HG02678 (cell line): Measurements from ENCODE around the gene CDC37L1.
"Not testable (repeated sequence)": the region's sequence is repeated elsewhere in the genome, so short reads cannot be mapped to it uniquely, and the experiment has no call there.

Experiments used
- ATAC-seq: cut with Tn5 transposase; IDR thresholded peaks from one replicate; pipeline ENCODE4 v1.9.1; 2021; ENCODE audit warnings: mild to moderate bottlenecking, moderate library complexity; ENCODE audit not compliant: unreplicated experiment

The CDC37L1 gene

GRCh38 chr9:4679268-4680172, at the start of gene CDC37L1:
Gene CDC37L1 (plus strand): TSS chr9:4679569. CDS start chr9:4679768, 199 bp downstream.
- peak; percentile 93 for ATAC-seq

GRCh38 chr9:4630836-4631235, 48.5 kb upstream of the CDC37L1 start:
- no peak for ATAC-seq

- ATAC-seq: no peak
Measured at GRCh38 chr9:4638968-4639367, 40.4 kb upstream of the CDC37L1 start.

GRCh38 chr9:4639420-4639819, 39.9 kb upstream of the CDC37L1 start:
- ATAC-seq: no peak

- ATAC-seq: no peak
Measured at GRCh38 chr9:4640027-4640426, 39.3 kb upstream of the CDC37L1 start.

GRCh38 chr9:4642351-4642750, 37.0 kb upstream of the CDC37L1 start:
- no peak for ATAC-seq

- no peak for ATAC-seq
Measured at GRCh38 chr9:4654084-4654483, 25.3 kb upstream of the CDC37L1 start.

GRCh38 chr9:4654538-4654937, 24.8 kb upstream of the CDC37L1 start:
- ATAC-seq: no peak

- ATAC-seq: not testable (repeated sequence)
Measured at GRCh38 chr9:4656196-4656595, 23.2 kb upstream of the CDC37L1 start.

GRCh38 chr9:4656621-4657020, 22.7 kb upstream of the CDC37L1 start:
- no peak for ATAC-seq

- no peak for ATAC-seq
Measured at GRCh38 chr9:4657426-4658159, 21.8 kb upstream of the CDC37L1 start.

GRCh38 chr9:4660665-4661064, 18.7 kb upstream of the CDC37L1 start:
- not testable (repeated sequence) for ATAC-seq

GRCh38 chr9:4661165-4661564, 18.2 kb upstream of the CDC37L1 start:
- ATAC-seq: no peak

GRCh38 chr9:4661611-4662010, 17.8 kb upstream of the CDC37L1 start:
- no peak for ATAC-seq

GRCh38 chr9:4662108-4662988, 17.0 kb upstream of the CDC37L1 start, which contains the start of gene PLPP6:
Gene PLPP6 (plus strand): TSS chr9:4662294. CDS start chr9:4662376, 82 bp downstream.
- peak; percentile 85 for ATAC-seq

- no peak for ATAC-seq
Measured at GRCh38 chr9:4662989-4663792, 16.2 kb upstream of the CDC37L1 start.

GRCh38 chr9:4663956-4664355, 15.4 kb upstream of the CDC37L1 start:
- no peak for ATAC-seq

- no peak for ATAC-seq
Measured at GRCh38 chr9:4665357-4665756, 14.0 kb upstream of the CDC37L1 start.

- peak; percentile 31 for ATAC-seq
Measured at GRCh38 chr9:4666042-4666699, 13.2 kb upstream of the CDC37L1 start, which contains the start of gene SPATA6L. Gene SPATA6L (minus strand): TSS chr9:4666480. CDS start chr9:4666250, 230 bp downstream.
